ENCODE results near the gene GIT1.
"Not testable (repeated sequence)": the region's sequence is repeated elsewhere in the genome, so short reads cannot be mapped to it uniquely, and the experiment has no call there.

Gene GIT1

DNA sequence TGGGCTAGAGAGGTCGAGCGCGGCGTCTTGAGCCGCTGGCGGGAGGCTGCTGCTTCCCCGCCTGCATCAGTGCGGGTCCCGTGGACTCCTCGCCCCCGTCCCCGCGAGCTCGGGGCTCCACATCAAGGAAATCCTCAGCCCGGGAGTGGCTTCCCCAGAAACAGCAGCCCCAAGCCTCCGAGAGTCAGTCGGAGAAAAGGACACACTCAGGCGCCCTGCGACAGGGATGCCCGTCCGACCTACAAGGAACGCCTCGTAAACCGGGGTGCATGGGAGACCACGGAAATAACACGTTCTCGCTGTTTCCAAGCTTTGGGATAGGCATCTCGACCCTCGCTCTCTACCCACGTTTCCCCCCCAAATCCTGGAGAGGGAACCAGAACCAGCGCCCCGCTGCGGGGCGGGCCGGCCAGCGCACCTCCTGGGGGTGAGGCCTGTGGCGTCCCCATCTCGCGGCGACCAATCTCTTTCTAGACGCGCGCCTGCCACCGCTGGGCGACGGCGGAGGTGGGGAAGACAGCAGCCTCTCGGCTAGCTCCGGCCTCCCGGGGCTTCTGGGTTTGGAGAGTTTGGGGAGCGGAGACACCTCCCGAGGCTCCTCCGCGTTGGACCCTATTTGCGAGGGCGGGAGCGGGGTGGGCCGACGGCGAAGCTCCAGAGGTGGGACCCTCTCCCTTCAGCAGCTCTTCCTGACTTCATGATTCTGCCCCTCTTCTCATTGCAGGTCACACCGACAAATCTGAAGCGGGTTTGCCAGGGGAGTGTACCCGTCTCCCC, 21.7 kb downstream of the GIT1 start:
- DNase-seq (ENCODE audit: low read depth in 3 of 3) = peak in 2 of 3 donors; percentile 69 to 73

DNA sequence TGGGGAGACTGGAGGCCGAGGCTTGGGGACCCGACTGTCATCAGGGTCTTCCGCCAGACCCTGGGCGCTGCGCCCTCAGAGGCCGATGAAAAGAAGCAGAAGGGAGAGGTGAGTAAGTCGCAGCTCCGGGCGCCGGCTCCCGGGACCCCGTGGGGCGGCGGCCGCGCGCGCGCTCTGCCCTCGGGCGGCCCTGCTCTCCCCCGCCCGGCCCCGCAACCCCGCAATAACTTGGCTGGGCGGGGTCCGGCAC, 22.2 kb downstream of the GIT1 start:
- no peak for DNase-seq (ENCODE audit: low read depth in 3 of 3)

DNA sequence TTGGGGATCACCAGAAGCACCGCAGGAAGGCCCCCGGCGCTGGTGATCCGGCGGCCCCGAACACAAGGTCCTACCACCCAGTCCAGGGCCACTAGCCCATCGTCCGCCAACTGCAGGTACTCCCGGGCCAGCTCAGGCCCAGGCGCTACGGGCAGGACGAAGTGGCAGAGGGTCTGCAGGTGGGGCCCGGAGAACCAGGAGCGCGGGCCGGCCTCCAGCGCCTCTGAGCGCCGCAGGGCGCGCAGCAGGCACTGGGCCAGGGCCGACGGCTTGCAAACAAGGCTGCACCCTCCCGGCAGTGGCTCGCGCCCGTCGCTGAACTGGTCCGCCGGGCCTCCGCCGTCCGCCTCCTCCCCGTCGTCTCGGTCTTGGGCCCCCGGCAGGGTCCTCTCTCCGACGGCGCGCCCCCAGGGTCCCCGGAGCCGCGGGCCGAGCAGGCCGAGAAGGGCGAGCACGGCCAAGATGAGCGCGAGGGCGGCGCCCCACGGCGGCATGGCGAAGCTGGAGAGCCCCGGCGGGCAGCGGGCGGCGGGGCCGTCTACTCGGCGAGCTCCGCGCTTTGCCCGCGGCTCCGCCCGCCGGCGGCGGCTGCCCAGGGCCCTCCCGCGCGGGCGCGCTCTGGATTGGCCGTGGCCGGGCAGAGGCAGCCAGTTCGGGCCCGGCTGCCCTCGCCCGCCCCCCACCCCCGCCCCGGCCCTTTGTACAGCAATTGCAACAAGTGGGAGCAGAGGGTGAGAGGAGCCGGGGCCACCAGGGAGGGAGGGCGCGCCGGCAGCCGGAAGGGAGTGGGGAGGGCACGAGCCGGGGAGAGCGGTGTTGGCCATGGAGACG, 22.8 kb downstream of the GIT1 start, which contains the start of gene ABHD15:
Gene ABHD15 (minus strand): TSS at position 565 of the 831 bp plus-strand sequence. CDS start 71 bp downstream, at position 494.
- DNase-seq (ENCODE audit: low read depth in 3 of 3) = peak in 2 of 3 donors; percentile 34 to 51

DNA sequence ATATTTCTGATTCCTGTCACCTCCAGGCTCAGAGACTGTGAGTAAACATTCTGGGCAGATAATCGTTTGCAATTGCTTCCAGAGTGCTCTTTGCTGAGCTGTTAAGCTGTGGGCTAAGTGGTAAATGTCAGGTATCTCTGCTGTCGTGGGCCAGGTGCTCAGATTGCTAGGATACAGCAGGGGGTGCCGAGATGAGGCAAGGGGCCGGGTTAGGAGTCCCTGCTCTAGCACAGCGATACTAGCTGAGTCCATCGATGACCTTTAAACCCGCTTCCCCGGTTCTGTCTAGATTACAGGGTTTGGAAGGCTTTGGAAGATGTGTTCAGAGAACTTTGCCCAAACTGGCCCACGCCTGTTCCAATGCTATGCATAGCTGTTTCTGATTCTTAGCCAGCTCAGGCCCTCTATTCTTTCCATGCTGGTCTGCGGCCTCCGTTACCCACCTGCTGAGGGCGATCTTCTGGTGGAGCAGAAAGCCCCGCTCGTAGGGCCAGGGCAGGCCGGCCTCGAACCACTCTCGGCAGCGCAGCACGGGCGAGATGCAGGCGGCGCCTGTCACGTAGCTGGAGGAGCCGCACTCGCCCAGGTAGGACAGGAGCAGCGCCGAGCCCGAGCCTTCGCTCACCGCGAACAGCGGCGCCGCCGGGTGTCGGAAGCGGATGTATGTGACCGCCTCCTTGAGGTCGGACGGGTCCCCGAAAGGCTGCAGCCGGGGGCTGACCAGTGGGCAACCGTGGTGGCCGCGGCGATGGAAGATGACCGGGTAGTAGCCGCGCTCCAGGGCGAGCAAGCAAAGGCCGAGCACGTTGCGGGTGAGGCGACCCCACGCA, 23.6 kb downstream of the GIT1 start:
- peak in 1 of 3 donors; percentile 36 for DNase-seq (ENCODE audit: low read depth in 3 of 3)

DNA sequence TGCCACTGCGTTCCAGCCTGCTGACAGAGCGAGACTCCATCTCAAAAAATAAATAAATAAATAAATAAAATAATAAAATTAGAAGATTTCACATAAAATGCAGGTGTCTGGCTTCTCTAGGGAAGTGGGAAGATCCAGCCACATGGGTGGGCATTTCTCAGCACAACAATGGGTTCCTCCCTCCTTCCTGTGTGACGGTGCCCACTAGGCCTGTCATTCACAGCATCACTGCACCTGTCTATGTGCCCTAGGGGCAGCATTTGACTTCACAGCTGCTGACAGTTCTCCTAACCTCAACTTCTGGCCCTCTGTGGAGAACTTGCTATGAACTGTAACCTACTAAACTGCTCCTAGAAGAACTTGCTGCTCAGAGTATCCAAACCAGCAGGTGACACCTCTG, 25.6 kb downstream of the GIT1 start:
- DNase-seq (ENCODE audit: low read depth in 3 of 3) = no peak

DNA sequence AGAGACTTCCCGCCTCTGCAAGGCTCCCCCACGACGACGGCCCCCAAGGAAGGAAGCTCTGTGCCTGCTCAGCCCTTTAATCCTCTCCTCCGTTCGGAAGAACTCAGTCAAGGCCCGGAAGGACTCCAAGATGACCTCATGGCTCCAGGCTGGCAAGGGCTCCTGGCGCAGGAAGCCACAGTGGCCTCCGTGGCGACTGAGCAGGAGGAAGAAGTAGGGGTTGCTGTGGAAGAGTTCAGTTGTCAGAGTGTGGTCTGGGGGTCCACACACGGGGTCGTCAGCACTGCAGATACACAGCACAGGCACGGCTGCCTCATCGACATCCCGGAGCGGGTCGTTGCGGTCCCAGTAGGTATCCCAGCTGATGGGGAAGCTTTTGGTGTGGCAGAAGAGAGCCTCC, 26.8 kb downstream of the GIT1 start:
- no peak for DNase-seq (ENCODE audit: low read depth in 3 of 3)

DNA sequence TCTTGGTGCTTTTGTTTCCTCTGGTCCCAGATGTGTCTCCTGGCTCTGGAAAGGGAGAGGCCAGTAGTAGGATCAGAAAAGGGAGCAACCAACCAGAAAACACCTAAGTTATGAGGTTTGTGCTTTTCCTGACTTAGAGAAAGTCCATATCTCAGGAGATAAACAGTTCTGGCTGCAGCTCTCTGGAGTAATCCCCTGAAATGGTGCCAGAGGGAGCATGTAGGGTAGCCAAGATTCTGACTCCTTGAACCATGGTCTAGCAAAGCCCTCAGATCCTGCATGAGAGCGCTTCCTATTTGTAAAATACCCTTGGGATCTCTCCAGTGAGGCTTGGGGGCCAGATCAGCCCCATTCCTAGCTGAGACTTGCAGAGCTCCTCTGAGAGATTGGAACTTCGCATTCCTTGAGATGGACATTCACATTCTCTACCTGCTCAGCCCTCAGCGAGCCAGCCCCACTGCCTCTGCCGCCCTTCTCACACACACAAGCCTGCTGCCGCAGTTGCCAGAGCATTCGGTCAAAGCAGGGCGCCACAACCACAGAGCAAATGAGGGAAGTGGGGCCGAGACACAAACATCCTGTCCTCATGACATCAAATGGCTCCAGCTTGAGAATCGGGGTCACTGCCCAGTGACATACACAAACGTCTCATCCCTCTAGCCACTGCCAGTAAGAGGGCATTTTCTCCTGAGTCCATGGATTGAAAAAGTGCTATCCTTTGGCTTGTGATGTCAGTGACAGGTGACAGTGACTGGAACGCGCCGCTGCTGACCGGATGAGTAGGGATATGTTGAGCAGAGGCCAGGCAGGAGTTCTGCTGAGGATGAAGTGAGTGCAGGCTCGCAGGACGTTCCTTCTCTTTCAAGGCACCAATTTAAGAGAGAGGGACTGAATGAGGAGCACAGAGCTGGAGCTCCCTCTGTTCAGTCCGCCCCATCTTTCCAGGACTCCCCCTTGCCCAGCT, 27.6 kb downstream of the GIT1 start:
- DNase-seq (ENCODE audit: low read depth in 3 of 3) = no peak

DNA sequence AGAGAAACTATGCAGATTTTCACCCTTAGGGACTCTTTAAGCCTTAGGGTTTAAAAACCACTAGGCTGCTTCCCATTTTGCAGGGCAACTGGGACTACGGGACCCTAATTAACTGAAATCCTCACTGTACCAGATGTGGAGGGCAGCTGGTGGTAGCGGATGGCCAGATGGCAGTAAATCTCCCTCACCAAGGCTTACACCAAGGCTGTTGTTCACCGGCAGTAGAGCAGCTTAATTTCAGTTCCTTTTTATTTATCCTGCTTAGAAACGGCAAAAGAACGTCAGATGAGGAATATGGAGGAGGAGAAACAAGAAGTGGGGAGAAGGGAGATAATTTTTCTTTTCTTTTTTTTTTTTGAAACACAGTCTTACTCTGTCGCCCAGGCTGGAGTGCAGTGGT, 29.1 kb downstream of the GIT1 start:
- no peak for DNase-seq (ENCODE audit: low read depth in 3 of 3)

DNA sequence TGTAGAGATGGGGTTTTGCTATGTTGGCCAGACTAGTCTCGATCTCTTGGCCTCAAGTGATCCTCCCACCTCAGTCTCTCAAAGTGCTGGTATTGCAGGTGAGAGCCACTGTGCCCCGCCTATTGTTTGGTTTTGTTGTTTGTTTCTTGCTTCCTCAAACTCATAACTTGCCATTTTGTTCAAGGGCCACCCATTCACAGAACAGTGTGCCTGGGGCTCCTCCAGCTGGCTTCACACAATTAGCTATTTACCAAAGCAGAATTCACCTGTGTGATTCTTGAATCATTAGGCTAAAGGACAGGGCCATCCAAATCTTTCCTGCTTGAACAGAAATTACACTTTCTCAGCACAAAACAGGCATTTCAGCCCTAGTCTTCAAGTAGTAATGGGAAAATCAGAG, 29.8 kb downstream of the GIT1 start:
- DNase-seq (ENCODE audit: low read depth in 3 of 3) = no peak

DNA sequence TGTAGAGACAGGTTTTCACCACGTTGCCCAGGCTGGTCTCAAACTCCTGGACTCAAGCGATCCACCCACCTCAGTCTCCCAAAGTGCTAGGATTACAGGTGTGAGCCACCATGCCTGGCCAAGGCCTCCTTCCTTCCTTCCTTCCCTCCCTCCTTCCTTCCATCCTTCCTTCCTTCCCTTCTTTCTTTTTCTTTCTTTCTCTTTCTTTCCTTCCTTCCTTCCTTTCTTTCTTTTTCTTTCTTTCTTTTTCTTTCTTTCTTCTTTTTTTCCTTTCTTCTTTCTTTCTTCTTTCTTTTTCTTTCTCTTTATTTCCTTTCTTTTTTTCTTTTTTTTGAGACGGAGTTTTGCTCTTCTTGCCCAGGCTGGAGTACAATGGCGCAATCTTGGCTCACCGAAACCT, 31.3 kb downstream of the GIT1 start:
- not testable (repeated sequence) for DNase-seq (ENCODE audit: low read depth in 3 of 3)

DNA sequence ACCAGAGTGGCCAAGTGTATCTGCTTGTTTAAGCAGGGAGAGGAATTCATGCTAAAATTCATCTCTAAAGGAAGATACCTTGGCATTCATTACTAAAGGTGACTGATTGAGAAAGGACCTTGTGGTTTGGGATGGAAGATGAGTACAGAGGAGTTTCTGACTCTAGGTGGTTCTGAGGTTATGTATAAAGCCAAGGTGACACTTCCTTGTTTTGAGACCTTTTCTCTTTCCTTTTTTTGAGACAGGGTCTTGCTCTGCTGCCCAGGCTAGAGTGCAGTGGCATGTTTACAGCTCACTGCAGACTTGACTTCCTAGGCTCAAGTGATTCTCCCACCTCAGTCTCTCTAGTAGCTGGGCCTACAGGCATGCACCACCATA, 31.7 kb downstream of the GIT1 start:
- DNase-seq (ENCODE audit: low read depth in 3 of 3) = no peak

DNA sequence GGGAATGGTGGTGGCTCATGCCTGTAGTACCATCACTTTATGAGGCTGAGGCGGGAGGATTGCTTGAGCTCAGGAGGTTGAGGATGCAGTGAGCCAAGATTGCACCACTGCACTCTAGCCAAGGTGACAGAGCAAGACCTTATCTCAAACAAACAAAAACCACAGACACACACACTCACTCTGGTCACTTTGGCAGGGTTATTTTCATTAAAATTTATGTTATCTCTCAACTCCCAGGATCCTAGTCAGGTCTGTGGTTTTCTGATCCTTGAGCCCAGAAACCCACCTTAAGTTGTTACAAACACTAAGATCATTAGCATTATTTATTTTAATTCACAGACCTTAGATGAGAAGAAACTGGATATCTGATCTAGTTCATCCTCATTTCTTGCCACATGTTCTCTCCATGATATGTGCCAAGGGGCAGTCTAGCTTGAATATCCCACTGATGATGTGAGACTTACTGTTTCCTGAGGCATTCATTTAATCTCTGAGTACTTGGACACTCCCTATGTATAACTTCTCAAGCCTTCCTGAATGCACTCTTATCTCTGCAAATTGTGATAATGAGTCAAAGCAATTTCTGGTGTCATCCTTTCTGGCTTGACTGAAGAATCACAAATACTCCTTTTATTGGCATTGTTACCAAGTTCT, 32.2 kb downstream of the GIT1 start:
- DNase-seq (ENCODE audit: low read depth in 3 of 3) = no peak

DNA sequence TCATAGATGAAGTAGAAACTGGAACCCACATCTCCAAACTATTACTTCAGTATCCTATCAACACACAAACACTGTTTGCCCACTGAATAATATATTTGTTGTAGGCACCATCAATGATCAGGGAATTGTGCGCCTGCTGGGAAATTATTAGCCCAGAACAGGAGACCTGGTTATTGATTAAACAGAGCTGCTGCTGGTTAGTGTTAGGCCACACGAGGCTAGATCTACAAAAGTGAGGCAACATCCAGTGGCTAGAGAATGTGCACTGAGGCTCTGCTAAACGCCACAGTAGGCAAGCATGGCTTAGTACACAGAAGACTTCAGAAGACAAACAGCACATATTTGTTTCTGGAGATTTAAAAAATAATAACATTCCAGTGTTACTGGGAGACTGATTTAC, 33.6 kb downstream of the GIT1 start:
- no peak for DNase-seq (ENCODE audit: low read depth in 3 of 3)

DNA sequence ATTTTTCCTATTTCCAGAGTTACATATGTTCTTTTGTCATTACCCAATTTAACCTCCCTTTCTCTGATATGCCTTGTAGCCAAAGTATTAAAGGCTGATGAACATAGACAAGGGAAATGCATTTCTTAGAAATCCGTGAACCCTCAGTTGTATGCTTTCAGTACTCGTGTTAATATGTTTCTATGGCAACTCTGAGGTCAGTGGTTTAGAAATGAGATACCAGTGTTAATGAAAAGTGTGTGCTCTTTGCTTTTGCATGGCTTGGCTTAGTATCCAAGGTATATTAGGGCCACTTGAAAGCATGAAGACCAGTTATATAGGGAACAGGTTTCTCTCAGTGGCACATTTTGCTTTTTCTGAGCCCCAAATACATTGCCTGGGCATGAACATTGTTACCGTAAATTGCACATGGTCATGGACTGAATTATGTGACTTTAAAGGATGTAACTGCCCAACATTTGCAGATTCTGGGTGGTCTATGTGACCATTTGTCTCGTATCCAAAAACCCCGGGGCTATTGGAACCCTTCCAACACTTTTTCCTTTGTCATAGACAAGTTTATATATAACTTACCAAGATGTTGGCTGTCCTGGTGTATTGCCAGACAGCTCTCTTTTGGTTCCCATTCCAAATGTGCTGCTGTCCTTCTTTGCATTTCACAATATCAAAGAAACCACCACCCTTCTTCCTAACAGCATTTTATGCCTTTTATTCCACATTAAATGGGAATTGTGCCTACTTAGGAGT, 40.1 kb downstream of the GIT1 start:
- no peak for DNase-seq (ENCODE audit: low read depth in 3 of 3)

DNA sequence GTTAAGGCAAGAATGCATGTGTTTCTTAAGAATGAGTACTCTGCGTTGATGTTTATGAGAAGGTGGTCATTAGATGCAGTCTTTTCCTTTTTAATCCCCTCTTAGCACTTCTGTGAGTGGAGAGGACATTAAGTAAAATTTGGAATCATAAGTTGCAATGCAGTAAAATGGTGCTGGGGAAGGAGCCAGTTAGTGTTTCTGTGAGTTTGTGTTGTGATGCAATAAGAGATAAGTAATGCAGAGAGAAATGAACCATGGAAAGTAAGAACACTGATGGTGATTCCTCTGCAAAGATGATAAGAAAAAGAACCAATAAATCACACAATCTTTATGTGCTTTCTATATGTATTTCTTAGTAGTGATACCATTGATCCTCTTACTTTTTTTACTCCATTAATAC, 42.6 kb downstream of the GIT1 start:
- no peak for DNase-seq (ENCODE audit: low read depth in 3 of 3)

DNA sequence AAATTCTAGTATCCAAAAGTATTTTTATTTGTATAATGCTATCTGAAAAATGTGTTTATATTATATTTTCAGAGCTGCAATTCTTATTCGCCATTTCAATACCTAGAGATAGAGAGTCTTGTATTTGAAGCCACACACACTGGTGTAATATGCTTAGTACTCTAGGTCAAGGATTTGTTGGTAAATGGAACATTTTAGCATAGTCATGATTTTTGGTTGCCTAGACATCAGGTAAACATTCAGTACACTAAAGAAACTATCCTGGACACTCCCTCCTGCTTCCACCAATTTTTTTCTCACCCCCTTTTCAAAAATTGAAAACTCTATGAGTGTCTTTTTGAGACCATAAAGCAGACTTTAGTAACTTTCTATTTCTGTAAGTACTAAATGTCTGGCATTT, 43.4 kb downstream of the GIT1 start:
- DNase-seq (ENCODE audit: low read depth in 3 of 3) = no peak

DNA sequence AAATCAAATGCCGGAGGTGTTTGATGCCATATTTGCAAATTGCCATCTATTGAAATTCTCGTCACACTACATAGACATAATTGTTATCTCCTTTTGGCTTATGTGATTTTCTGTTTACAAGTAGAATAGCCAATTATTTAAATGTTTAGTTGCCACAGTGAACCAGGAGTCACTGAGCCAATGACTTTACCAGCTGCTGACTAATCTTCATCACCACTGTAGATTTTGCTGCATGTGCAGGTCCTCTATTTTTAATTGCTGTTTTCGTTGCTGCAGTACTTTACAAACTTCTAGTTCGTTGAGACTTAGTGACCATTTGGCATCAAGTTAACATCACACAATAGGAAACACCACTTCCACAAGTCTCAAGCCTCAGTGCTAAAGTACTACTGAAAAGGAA, 45.4 kb downstream of the GIT1 start:
- no peak for DNase-seq (ENCODE audit: low read depth in 3 of 3)

DNA sequence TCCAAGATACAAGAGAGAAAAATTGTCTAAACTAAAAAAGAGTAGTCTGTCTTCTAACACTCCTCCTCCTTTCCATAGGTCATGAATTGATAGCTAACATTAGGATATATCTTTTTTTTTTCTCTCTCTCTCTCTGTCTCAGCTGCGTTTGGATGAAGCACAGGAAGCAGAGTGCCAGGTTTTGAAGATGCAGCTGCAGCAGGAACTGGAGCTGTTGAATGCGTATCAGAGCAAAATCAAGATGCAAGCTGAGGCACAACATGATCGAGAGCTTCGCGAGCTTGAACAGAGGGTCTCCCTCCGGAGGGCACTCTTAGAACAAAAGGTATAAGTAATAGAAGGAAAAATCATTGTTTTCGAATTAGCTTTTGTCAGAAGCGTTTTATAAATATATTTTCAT, 55.5 kb downstream of the GIT1 start:
- DNase-seq (ENCODE audit: low read depth in 3 of 3) = no peak

DNA sequence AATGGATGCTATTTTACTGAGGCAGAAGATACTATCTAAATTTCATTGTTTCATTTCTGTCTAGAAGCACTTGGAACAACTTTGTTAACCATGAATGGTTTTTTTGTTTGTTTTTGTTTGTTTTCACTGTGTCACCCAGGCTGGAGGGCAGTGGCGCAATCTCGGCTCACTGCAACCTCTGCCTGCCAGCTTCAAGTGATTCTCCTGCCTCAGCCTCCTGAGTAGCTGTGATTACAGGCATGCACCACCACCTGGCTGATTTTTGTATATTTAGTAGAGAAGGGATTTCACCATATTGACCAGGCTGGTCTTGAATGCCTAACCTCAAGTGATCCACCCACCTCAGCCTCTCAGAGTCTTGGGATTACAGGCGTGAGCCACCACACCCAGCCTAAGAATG, 63.1 kb downstream of the GIT1 start:
- no peak for DNase-seq (ENCODE audit: low read depth in 3 of 3)

DNA sequence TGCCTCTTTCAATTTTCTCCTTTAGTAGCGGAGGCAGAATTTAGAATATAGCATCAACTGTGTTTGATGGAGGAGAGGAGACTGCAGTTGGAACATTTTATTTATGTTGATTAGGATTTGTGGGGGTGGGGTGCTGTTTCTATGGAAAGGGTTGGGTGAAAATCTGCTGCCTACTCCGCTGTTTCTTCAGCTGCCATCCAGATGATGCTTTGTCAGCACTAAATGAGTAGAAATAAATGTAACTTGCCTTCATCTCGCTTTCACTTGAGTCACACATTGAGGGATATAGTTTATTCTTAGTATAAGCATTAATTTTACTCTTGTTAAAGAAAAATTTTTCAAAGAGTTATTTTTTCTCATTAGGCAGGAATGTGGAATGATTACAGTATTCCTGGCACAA, 64.8 kb downstream of the GIT1 start:
- DNase-seq (ENCODE audit: low read depth in 3 of 3) = no peak

Measured in stimulated activated CD4-positive, alpha-beta T cell treated with anti-CD3 and anti-CD28 coated beads, TNF-alpha, amount 100 ng/mL, for 48 hours (primary cell).